GM12878 (cell line): ENCODE data around the gene CCDC81. TPM values are rescaled to one million over a fixed set of nuclear protein-coding genes. Genes with fewer than 3 reads are reported as not detected.

Source experiments
- ATAC-seq: fragments of 200-7000 bp; cut with Tn5 transposase; 3 replicates; pipeline ENCODE4 v1.9.1; 2020; ENCODE audit warnings: mild to moderate bottlenecking, moderate library complexity
- BruUV-seq: library from RNA; stranded (reverse); fragments of 400-500 nt; replicated peaks from 2 replicates; lab custom pipeline; 2021; lab: Mats Ljungman, UMichigan
- CTCF ChIA-PET: fragments of 300-600 bp; sonication (Branson Sonifier 250); formaldehyde crosslinking; extraction: SDS; loops from one replicate; lab custom pipeline; 2021; ENCODE audit warnings: inconsistent platforms; lab: Yijun Ruan, JAX
- POLR2A ChIA-PET: fragments of 350-600 bp; formaldehyde crosslinking; extraction: SDS; loops from one replicate; lab custom pipeline; 2021; ENCODE audit warnings: inconsistent platforms; lab: Charles Lee
- RAD21 ChIA-PET: fragments of 300-600 bp; sonication (Branson Sonifier 250); formaldehyde crosslinking; loops from one replicate; lab custom pipeline; 2023; ENCODE audit warnings: antibody characterized with exemption; ENCODE audit not compliant: unreplicated experiment; lab: Charles Lee
- SMC1A ChIA-PET: fragments of 300-600 bp; sonication (Branson Sonifier 250); formaldehyde crosslinking; loops from one replicate; lab custom pipeline; 2023; ENCODE audit not compliant: unreplicated experiment, uncharacterized antibody; lab: Charles Lee
- DNase-seq: peaks from one replicate; pipeline ENCODE4 v3.0.0-alpha.2; 2011; ENCODE audit warnings: low read depth, low spot score
- FAIRE-seq: peaks from 3 replicates; lab custom pipeline; 2011; peaks lifted over from hg19 to GRCh38; lab: Jason Lieb, UNC
- H2AFZ ChIP-seq: 2 replicates; pipeline ENCODE4 v1.6.0; 2011; ENCODE audit warnings: low read depth, low read length, control low read depth; ENCODE audit not compliant: control insufficient read depth
- H3K27ac ChIP-seq: 2 replicates; pipeline ENCODE4 v1.5.1; 2011; ENCODE audit warnings: control low read depth; ENCODE audit not compliant: control insufficient read depth, insufficient read depth
- H3K27me3 ChIP-seq, 2 experiments: replicated peaks in 1 of 2; 2 replicates each; pipeline versions ENCODE4 v1.6.0 to v1.6.1; 2011; ENCODE audit warnings: low read length in 1 of 2; ENCODE audit not compliant: control insufficient read depth in 2 of 2, insufficient read depth in 2 of 2
- H3K36me3 ChIP-seq, 2 experiments: 2 replicates each; pipeline ENCODE4 v1.5.1; 2011; ENCODE audit warnings: low read length in 1 of 2; ENCODE audit not compliant: control insufficient read depth in 2 of 2, insufficient read depth in 2 of 2
- H3K4me1 ChIP-seq: 2 replicates; pipeline ENCODE4 v1.6.1; 2011; ENCODE audit warnings: mild to moderate bottlenecking, low read length, moderate library complexity, mixed read lengths; ENCODE audit not compliant: control insufficient read depth, insufficient read depth
- H3K4me2 ChIP-seq: 2 replicates; pipeline ENCODE4 v1.6.0; 2011; ENCODE audit warnings: control low read depth; ENCODE audit not compliant: control insufficient read depth, insufficient read depth
- H3K4me3 ChIP-seq: fragments of 200-600 bp; sonication (generic); 2 replicates; pipeline ENCODE4 v1.5.1; 2016
- H3K79me2 ChIP-seq: 2 replicates; pipeline ENCODE4 v1.6.0; 2011; ENCODE audit warnings: low read length; ENCODE audit not compliant: control insufficient read depth, insufficient read depth
- H3K9ac ChIP-seq: 2 replicates; pipeline ENCODE4 v1.8.0; 2011; ENCODE audit warnings: low read length, control low read depth, mixed read lengths; ENCODE audit not compliant: control insufficient read depth, insufficient read depth
- H3K9me3 ChIP-seq: replicated peaks from 3 replicates; pipeline ENCODE4 v1.5.1; 2011; ENCODE audit warnings: mild to moderate bottlenecking, low read length; ENCODE audit not compliant: control insufficient read depth, insufficient read depth
- H4K20me1 ChIP-seq: 2 replicates; pipeline ENCODE4 v1.6.0; 2011; ENCODE audit not compliant: control insufficient read depth, insufficient read depth
- ASH2L ChIP-seq: fragments of 300-600, 200-600 bp; sonication (generic); IDR thresholded peaks from 2 replicates; pipeline ENCODE4 v1.6.1; 2017; ENCODE audit warnings: low read depth, mild to moderate bottlenecking, borderline replicate concordance
- BCL11A ChIP-seq: IDR thresholded peaks from 2 replicates; pipeline ENCODE4 v1.6.1; 2011; ENCODE audit warnings: low read depth, low read length
- PAX8 ChIP-seq: fragments of 450-650 bp; IDR thresholded peaks from 2 replicates; pipeline ENCODE4 v1.6.1; 2017; ENCODE audit warnings: mild to moderate bottlenecking, moderate library complexity
- RAD21 ChIP-seq: IDR thresholded peaks from 2 replicates; pipeline ENCODE4 v1.6.1; 2011; ENCODE audit warnings: mild to moderate bottlenecking, low read depth, low read length, moderate library complexity; ENCODE audit not compliant: insufficient read depth
- RFX5 ChIP-seq: IDR thresholded peaks from 2 replicates; pipeline ENCODE4 v1.6.1; 2011; ENCODE audit warnings: low read depth, low read length, improper control_type of control experiment
- SIX5 ChIP-seq: IDR thresholded peaks from 2 replicates; pipeline ENCODE4 v1.6.1; 2011; ENCODE audit warnings: mild to moderate bottlenecking, low read depth, low read length, moderate library complexity; ENCODE audit not compliant: severe bottlenecking
- SMAD5 ChIP-seq: IDR thresholded peaks from 2 replicates; pipeline ENCODE4 v1.6.1; 2016; ENCODE audit warnings: antibody characterized with exemption, low read depth
- SMC3 ChIP-seq: IDR thresholded peaks from 2 replicates; pipeline ENCODE4 v1.6.1; 2011; ENCODE audit warnings: low read length, improper control_type of control experiment, borderline replicate concordance
- SP1 ChIP-seq: IDR thresholded peaks from one replicate; pipeline ENCODE4 v1.6.1; 2011; ENCODE audit warnings: low read depth, low read length
- SREBF2 ChIP-seq: IDR thresholded peaks from 2 replicates; pipeline ENCODE4 v1.6.1; 2012; ENCODE audit warnings: mild to moderate bottlenecking, low read length
- STAT1 ChIP-seq: fragments of 450-650 bp; conservative IDR thresholded peaks from 2 replicates; pipeline ENCODE4 v1.6.1; 2014; ENCODE audit warnings: antibody characterized with exemption, mild to moderate bottlenecking
- ZZZ3 ChIP-seq: IDR thresholded peaks from 2 replicates; pipeline ENCODE4 v1.6.1; 2011; ENCODE audit warnings: low read depth; ENCODE audit not compliant: control insufficient read depth, insufficient read length
- WGBS: methylation state at CpG from one replicate; pipeline ENCODE4 v1.1.6; 2016; ENCODE audit warnings: low lambda C conversion rate; ENCODE audit not compliant: insufficient replicate concordance, insufficient coverage; ENCODE audit errors: missing lambda C conversion rate; 5-methylcytosine and 5-hydroxymethylcytosine counted together
- in situ Hi-C: fragments of 300-500 bp; cut with MboI; formaldehyde crosslinking; loops from 9 replicates; pipeline ENCODE4 v1.14.3; 2018; ENCODE audit warnings: mixed read lengths
- intact Hi-C: fragments of 100-400 bp; cut with micrococcal nuclease; formaldehyde crosslinking; loops from one replicate; pipeline ENCODE4 v1.14.2; 2022; ENCODE audit not compliant: unreplicated experiment
- polyA plus RNA-seq, 11 experiments: library from polyadenylated mRNA; depleted of rRNA in 4 of 11; unstranded in 6 of 11; stranded (reverse) in 5 of 11; fragments of >200 nt; fragmentation: Nextera tagmentation in 4 of 11; fragmentation: Illumina TruSeq in 1 of 11; extraction: Ambion mirVana in 4 of 11; extraction: Trizol in 1 of 11; gene quantifications; 1 replicate in 1 of 11; 2 replicates in 10 of 11; pipeline versions ENCODE4 v1.2.1 to v1.2.3, GENCODE V29; 2011 to 2016; ENCODE audit warnings: inconsistent platforms in 2 of 11, missing spikeins in 2 of 11, low read depth in 1 of 11
- total RNA-seq, 4 experiments: library from RNA; depleted of rRNA in 3 of 4; stranded (reverse); fragments of >200 nt in 3 of 4; fragmentation: Illumina TruSeq in 1 of 4; extraction: Trizol in 1 of 4; gene quantifications; 2 replicates each; pipeline versions ENCODE4 v1.2.1 to v1.2.3, GENCODE V29; 2013 to 2021
- TF ChIP-seq, protein P1 (sequence below): IDR thresholded peaks from 2 replicates; pipeline ENCODE4 v1.6.1; 2011; ENCODE audit warnings: borderline replicate concordance, low read depth, mild to moderate bottlenecking, moderate library complexity, mixed read lengths, low read length; ENCODE audit not compliant: insufficient read depth; ENCODE audit errors: extremely low read length
- TF ChIP-seq, protein P2 (sequence below): fragments of 450-650 bp; formaldehyde crosslinking; IDR thresholded peaks from 2 replicates; pipeline ENCODE4 v1.4.0; 2022; ENCODE audit warnings: mild to moderate bottlenecking, moderate library complexity
- TF ChIP-seq, protein P3 (sequence below): fragments of 450-650 bp; IDR thresholded peaks from 2 replicates; pipeline ENCODE4 v1.6.1; 2017; ENCODE audit warnings: antibody characterized with exemption, mild to moderate bottlenecking, moderate library complexity

The CCDC81 gene
- total and polyA plus RNA-seq, 10 of the 15 experiments (the other 5 are each of a cell fraction or from before 2014, with no cell fraction given): 0.06 to 0.53 (median 0.22) TPM

DNA sequence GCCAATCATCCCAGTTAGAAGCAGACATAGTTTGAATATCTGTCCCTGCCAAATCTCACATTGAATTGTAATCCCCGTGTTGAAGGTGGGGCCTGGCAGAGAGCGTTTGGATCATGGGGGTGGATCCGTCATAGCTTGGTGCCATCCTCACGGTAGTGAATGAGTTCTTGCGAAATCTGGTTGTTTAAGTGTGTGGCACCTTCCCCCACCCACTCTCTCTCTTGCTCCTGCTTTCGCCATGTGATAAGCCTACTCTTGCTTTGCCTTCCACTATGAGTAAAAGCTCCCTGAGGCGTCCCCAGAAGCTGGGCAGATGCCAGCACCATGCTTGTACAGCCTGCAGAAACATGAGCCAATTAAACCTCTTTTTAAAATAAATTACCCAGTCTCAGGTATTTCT is 5.0 kb upstream of the CCDC81 start:
- no peaks in the 10 kb centered on the region for H4K20me1 ChIP-seq
- DNase-seq (no peak), ATAC-seq (no peak), FAIRE-seq (no peak)
- in situ Hi-C loops (no loop called here), intact Hi-C loops (no loop called here)
- 72% methylated on average over 7 of the region's 7 CpGs for WGBS
- H3K4me3 ChIP-seq: no peak overlapping the region
- ChIA-PET SMC1A (interaction anchor here (1.2 kb wide), 1 partner anchor 23 kb away, joined by 3 read pairs; no protein-coding TSS in a partner anchor), POLR2A (interaction anchor here (0.6 kb wide), 1 partner anchor 962 kb away, joined by 3 read pairs; no protein-coding TSS in a partner anchor), CTCF (interaction anchor here (1.4 kb wide), 1 partner anchor 239 kb away, joined by 5 read pairs; no protein-coding TSS in a partner anchor), RAD21 (no interaction called here)
- H3K4me2 ChIP-seq: no peak overlapping the region
- no peaks in the 10 kb centered on the region for H3K36me3 ChIP-seq
- H3K27ac ChIP-seq: no peak overlapping the region
- no peaks in the 10 kb centered on the region for H3K4me1 ChIP-seq
- no peak overlapping the region for H3K9ac ChIP-seq
- no peaks in the 10 kb centered on the region; the same call in 2 of the 3 replicates for H3K9me3 ChIP-seq
- BruUV-seq: no TSS peak
- no peaks in the 10 kb centered on the region for H3K79me2 ChIP-seq
- TF ChIP-seq SMAD5 (no peak), RAD21 (no peak), ZZZ3 (no peak), SP1 (no peak), PAX8 (no peak), BCL11A (no peak), SREBF2 (no peak), SIX5 (no peak), STAT1 (no peak), SMC3 (no peak), RFX5 (no peak), ASH2L (no peak)
- TF ChIP-seq, protein P1, sequence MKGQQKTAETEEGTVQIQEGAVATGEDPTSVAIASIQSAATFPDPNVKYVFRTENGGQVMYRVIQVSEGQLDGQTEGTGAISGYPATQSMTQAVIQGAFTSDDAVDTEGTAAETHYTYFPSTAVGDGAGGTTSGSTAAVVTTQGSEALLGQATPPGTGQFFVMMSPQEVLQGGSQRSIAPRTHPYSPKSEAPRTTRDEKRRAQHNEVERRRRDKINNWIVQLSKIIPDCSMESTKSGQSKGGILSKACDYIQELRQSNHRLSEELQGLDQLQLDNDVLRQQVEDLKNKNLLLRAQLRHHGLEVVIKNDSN: no peak
- TF ChIP-seq, protein P2, sequence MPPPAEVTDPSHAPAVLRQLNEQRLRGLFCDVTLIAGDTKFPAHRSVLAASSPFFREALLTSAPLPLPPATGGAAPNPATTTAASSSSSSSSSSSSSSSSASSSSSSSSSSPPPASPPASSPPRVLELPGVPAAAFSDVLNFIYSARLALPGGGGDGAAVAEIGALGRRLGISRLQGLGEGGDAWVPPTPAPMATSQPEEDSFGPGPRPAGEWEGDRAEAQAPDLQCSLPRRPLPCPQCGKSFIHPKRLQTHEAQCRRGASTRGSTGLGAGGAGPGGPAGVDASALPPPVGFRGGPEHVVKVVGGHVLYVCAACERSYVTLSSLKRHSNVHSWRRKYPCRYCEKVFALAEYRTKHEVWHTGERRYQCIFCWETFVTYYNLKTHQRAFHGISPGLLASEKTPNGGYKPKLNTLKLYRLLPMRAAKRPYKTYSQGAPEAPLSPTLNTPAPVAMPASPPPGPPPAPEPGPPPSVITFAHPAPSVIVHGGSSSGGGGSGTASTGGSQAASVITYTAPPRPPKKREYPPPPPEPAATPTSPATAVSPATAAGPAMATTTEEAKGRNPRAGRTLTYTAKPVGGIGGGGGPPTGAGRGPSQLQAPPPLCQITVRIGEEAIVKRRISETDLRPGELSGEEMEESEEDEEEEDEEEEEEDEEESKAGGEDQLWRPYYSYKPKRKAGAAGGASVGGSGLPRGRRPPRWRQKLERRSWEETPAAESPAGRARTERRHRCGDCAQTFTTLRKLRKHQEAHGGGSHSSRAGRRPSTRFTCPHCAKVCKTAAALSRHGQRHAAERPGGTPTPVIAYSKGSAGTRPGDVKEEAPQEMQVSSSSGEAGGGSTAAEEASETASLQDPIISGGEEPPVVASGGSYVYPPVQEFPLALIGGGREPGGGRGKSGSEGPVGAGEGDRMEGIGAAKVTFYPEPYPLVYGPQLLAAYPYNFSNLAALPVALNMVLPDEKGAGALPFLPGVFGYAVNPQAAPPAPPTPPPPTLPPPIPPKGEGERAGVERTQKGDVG (CRISPR knock-in tag): no peak
- TF ChIP-seq, protein P3, sequence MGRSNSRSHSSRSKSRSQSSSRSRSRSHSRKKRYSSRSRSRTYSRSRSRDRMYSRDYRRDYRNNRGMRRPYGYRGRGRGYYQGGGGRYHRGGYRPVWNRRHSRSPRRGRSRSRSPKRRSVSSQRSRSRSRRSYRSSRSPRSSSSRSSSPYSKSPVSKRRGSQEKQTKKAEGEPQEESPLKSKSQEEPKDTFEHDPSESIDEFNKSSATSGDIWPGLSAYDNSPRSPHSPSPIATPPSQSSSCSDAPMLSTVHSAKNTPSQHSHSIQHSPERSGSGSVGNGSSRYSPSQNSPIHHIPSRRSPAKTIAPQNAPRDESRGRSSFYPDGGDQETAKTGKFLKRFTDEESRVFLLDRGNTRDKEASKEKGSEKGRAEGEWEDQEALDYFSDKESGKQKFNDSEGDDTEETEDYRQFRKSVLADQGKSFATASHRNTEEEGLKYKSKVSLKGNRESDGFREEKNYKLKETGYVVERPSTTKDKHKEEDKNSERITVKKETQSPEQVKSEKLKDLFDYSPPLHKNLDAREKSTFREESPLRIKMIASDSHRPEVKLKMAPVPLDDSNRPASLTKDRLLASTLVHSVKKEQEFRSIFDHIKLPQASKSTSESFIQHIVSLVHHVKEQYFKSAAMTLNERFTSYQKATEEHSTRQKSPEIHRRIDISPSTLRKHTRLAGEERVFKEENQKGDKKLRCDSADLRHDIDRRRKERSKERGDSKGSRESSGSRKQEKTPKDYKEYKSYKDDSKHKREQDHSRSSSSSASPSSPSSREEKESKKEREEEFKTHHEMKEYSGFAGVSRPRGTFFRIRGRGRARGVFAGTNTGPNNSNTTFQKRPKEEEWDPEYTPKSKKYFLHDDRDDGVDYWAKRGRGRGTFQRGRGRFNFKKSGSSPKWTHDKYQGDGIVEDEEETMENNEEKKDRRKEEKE: no peak
- no peak overlapping the region for H2AFZ ChIP-seq
- no peaks in the 10 kb centered on the region for H3K27me3 ChIP-seq
